HG02798 (cell line): ENCODE results near the gene NTM.
"Not testable (repeated sequence)": the region's sequence is repeated elsewhere in the genome, so short reads cannot be mapped to it uniquely, and the experiment has no call there.

Experiments used
- ATAC-seq: cut with Tn5 transposase; IDR thresholded peaks from one replicate; pipeline ENCODE4 v1.9.1; 2021; ENCODE audit warnings: mild to moderate bottlenecking; ENCODE audit not compliant: unreplicated experiment, poor library complexity

Gene NTM

DNA sequence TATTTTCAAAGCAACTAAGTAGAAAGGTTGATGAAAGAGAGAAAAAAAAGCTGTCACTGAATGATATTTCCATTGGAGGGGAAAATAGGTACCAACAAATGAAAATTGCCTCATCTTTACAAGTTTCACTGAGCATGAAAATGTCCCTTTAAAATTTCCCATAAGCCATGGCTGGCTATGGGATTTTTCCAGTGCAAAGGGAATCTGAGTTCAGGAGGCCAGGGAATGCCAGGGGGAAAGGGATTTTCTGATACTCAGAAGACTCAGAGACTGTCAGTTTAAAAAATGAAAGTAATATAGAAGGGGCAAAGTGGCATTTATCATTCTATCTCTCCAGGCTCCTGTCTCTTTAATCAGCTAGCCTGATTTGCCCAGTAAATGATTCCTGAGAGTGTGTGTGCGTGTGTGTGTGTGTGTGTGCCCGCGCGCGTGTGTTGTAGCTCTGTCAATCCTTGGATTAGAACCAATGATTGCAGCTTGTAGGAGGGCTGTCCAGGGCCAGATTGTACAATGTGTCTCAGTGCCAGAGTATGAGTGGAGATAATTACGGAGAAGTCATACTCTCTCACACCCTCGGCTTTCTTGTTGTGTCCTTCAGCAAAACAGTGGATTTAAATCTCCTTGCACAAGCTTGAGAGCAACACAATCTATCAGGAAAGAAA lies at the start of gene NTM:
Gene NTM, plus strand, starts transcription at position 526 of the 662 bp plus-strand sequence.
- no peak for ATAC-seq

DNA sequence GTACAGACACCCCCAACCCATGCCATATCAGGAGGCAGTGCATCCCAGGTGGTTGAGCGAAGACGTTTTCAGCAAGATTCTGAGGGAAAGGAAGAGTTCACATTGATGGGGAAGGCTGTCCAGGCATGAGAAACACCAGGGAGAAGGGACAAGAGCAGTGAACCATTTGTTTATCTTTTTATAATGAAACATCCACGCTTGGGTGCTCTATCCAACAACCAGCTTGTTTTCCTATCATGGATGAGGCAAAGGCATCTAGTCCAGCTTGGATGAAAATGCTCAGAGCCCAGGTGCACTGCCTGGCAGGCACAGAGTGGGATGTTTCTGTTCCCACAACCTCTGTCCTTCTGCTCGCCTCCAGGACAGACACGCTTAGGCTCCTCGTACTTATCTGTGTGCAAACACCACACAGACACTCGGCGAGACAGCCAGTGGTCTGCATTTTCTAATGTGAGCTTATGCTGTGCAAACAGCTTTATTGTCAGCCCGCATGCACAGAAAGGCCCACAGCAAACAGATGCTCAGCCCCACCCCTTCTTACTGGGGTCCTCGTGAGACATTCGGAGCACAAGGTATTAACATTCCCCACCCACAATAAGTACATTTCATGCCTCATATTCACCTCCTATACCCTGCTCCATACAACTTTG lies 45.4 kb upstream of the NTM start:
- ATAC-seq: no peak

GRCh38 chr11:131326829-131327228 lies 43.6 kb upstream of the NTM start:
- ATAC-seq: no peak

- no peak for ATAC-seq
Measured at GRCh38 chr11:131327421-131327820, 43.0 kb upstream of the NTM start.

DNA sequence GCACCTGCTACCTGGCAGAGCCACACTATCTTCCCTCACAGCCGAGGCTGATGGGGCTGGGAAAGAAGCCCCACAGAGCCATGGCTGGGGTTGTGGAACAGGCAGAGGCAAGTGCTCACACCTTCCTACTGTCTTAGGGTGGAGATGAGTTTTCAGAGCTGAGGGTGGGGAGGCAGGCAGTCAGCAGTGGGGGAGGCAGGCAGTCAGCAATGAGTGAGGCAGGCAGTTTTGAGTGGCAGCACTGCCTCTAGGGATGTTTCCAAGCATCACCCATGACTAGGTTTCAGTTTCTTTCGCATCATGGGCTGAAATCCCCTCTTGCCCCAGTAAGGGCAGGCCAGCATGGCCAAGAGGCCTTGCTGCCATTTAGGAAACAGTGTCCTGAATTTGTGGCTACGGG lies 41.6 kb upstream of the NTM start:
- no peak for ATAC-seq

GRCh38 chr11:131331010-131331409 lies 39.4 kb upstream of the NTM start:
- no peak for ATAC-seq

GRCh38 chr11:131331546-131331945 lies 38.9 kb upstream of the NTM start:
- no peak for ATAC-seq

GRCh38 chr11:131334601-131335000 lies 35.8 kb upstream of the NTM start:
- no peak for ATAC-seq

DNA sequence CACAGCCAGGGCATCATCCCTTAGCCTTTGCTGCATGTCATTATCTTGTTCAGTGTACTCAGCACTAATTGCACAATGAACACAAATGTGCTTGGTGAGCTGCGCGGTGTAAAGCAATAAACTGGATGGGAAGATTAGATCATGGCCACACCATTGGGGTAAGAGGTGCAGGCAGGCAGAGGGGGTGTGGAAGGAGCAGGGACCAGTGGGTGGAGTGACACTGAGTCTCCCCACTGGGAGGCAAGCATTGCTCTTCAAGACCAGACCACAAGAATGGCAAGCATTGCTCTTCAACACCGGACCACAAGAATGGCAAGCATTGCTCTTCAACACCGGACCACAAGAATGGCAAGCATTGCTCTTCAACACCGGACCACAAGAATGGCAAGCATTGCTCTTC lies 28.5 kb upstream of the NTM start:
- not testable (repeated sequence) for ATAC-seq

DNA sequence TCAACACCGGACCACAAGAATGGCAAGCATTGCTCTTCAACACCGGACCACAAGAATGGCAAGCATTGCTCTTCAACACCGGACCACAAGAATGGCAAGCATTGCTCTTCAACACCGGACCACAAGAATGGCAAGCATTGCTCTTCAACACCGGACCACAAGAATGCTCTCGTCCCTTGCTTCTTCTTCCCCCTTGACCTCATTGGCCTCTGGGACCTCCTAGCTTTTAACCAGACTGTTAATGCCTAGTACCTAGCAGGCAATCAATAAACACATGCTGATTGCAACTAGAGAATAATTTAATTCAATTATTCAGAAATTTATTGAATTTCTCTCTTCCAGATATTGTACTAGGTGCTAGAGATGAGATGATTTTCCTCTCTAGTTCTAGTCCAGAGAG lies 28.0 kb upstream of the NTM start:
- ATAC-seq: not testable (repeated sequence)

- ATAC-seq: no peak
Measured at GRCh38 chr11:131345406-131345805, 25.0 kb upstream of the NTM start.

DNA sequence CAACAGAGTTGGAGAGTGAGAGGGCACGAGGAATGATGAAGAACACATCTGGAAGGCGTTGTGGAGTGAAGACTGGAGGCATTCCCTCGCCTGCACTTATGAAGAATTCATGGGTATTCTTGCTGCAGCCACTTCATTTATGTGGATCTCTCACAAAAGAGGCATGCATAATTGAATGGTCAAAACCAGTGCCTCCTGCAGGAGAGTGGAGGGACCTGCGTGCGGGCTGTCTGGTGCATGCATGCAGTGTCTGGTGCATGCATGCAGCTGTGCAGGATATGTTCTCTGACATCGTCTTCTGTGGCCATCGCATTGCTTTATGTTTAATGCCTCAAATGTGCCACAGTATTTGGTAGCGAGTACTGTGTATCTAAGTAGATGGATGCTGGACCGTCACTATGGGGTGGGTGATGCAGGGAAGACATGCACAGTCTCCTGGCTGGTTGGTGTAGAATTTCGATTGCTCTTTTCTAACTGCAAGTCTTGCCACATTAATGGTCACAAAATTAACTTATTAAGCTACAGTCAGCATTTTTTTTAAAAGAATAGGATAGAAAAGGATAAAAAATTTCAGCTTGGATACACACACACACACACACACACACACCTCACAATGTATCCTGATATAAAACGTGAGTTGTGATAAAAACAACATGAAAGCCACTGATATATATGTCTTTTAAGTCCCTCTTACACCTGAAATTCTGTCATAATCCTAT lies 20.9 kb upstream of the NTM start:
- no peak for ATAC-seq

GRCh38 chr11:131350872-131351271 lies 19.5 kb upstream of the NTM start:
- no peak for ATAC-seq

- ATAC-seq: no peak
Measured at GRCh38 chr11:131351848-131352247, 18.6 kb upstream of the NTM start.

GRCh38 chr11:131353766-131354165 lies 16.6 kb upstream of the NTM start:
- no peak for ATAC-seq

- ATAC-seq: no peak
Measured at GRCh38 chr11:131354251-131354701, 16.1 kb upstream of the NTM start.

- ATAC-seq: no peak
Measured at GRCh38 chr11:131356206-131356605, 14.2 kb upstream of the NTM start.

DNA sequence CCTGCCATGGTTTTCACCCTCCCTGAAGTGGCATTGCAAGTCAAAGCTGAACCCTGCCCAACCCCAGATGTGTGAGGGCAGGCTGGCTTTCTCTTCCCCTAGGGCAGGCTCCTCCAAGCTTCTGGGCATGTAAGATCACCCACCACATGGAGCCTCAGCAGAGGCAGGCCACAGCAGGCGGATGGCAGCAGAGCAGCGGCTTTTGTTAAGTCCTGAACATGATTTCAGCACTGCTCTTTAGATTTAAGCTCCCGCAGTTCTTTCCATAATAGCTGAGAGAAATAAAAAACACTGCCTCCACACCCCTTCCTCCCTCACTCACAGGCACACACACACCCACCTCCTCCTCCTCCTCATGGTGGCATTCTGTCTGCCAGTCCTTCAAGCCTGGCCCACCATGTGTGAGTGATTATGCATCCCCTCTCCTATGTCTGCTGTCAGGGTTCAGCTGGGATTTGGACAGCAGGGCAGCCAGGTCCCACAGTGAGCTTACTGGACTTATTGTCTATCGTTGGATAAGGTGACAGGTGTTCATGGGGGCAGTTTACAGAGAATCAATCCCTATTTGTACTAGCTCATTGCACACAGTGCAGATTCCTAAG lies 5.0 kb upstream of the NTM start:
- ATAC-seq: no peak

- no peak for ATAC-seq
Measured at GRCh38 chr11:131370901-131371790, 731 bp downstream of the NTM start.

- no peak for ATAC-seq
Measured at GRCh38 chr11:131371791-131372104, 1.3 kb downstream of the NTM start.
